Measurements from ENCODE around the gene OR13G1.
"Not testable (repeated sequence)": the region's sequence is repeated elsewhere in the genome, so short reads cannot be mapped to it uniquely, and the experiment has no call there.

OR13G1 gene, protein sequence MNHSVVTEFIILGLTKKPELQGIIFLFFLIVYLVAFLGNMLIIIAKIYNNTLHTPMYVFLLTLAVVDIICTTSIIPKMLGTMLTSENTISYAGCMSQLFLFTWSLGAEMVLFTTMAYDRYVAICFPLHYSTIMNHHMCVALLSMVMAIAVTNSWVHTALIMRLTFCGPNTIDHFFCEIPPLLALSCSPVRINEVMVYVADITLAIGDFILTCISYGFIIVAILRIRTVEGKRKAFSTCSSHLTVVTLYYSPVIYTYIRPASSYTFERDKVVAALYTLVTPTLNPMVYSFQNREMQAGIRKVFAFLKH

GRCh38 chr1:247679639-247680038, at the start of gene OR13G1:
TSS of gene OR13G1 (minus strand) at chr1:247679739. CDS start at chr1:247673041, 6,698 bp downstream.
- DNase-seq: no peak

- no peak for DNase-seq
These were observed 41.7 kb upstream of the OR13G1 start for GRCh38 chr1:247721222-247721621.

DNA sequence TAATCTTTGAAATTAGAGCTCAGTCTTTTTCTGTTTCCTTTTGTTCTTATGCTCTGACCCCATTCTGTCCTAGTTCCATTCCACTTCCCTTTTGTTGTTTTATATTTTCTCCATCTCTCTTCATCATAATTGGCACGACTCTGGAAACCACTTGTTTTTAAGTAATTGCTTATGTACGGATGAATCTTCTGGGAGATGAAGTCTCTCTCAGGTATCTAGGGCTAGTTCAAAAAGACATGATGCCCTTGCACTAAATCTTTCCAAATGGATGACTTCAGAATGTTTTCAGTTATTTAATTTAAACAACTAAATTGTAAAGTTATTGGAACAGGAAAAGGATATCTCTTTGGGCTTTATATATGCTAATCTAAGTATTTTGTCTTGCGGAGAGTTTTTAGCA, 37.0 kb upstream of the OR13G1 start, which contains the start of gene OR6F1:
Gene OR6F1, minus strand, starts transcription at position 101 of the 400 bp plus-strand sequence. CDS start 3,891 bp downstream, outside the sequence.
- no peak for DNase-seq

DNA sequence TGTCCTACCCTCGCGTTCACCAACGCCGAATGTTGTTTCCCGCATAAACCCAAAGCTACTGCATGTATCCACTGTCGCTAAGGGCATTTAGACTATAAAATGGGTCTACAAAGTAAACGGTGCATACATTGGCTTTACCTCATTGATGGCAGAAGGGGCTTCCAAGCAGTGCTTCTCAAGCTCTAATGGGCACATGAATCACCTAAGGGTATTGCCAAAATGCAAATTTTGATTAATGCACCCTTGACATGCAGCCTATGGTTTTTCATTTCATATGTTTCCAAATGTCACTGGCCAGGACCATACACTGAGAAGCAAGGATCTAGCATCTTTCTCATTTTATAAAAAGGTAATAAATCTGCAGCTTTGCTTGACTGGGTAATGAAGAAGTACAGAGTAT, 34.2 kb upstream of the OR13G1 start:
- no peak for DNase-seq

DNA sequence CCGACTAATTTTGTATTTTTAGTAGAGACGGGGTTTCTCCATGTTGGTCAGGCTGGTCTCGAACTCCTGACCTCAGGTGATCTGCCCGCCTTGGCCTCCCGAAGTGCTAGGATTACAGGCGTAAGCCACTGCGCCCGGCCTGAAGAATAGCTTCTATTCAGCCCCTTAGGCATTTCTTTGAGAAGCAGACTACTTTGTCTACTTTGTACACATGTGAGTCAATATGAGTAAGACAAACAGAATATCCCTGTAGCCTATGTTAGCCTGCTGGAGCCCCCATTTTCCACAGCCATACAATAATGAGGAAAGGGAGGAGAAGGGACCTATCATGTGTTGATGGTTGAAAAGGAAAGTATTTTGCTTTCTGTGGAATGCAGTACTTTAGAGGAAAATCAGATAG, 31.1 kb upstream of the OR13G1 start:
- not testable (repeated sequence) for DNase-seq

- DNase-seq: peak; percentile 30
These were observed 21.8 kb upstream of the OR13G1 start for GRCh38 chr1:247701338-247701737.

GRCh38 chr1:247681288-247681897, 1.9 kb upstream of the OR13G1 start:
- peak; percentile 92 for DNase-seq

DNA sequence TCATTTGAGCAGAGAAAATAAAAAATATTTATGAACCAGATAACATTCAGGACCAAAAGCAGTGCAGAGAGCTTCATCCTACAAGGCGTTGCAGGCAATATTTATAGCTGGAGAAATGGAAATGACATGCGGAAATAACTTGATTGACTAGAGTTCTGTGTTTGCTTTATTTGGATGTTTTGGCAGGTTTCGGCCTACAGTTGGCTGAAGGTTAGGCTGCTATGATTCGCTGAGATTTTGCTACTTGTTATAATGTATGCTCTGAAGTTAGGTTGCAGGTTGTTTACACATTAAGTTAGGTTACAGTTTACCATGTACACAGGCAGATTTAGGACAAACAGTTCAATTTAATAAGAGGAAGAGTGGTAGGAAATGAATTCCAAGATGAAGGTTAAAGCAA, 632 bp upstream of the OR13G1 start:
- DNase-seq: no peak

GRCh38 chr1:247669225-247669624, 10.3 kb downstream of the OR13G1 start:
- no peak for DNase-seq

- DNase-seq: no peak
These were observed 23.2 kb downstream of the OR13G1 start for GRCh38 chr1:247656221-247656875.

DNA sequence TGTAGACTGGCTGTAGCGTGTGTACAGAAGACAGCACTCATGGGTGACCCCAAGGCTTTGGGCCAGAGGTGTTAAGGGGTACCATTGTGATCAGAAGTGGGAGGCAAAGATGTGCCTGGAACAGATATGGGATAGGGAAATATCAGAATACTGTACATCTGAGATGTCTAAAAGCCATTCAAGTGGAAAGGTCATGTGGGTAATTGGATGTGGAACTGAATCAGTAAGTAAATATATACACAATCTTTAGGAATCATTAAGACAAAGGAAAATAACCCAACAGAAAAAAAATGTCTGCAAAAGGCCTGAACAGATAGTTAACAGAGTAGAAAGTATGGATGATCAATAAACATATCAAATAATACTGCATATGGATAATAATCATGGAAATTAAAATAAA, 26.5 kb downstream of the OR13G1 start:
- no peak for DNase-seq

DNA sequence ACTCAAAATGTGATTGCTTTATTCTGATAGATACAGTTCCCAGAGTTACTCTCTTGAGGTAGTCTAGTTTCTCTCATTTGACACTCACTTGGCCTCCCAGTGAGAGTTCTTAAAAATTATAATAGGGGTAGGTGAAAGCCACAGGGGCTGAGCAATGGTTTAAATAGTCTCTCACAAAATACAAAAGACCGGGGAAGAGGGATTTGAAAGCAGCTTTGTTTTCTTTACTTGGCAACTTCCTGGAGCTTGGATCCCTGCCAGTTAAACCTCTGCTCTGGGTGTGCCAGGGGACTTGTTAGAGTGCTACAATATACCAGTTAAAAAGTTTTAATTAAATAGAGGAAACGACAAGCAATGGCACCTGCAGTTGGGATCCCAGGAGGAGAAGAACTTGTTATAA, 31.7 kb downstream of the OR13G1 start:
- DNase-seq: peak; percentile 13

GRCh38 chr1:247646867-247647266, 32.7 kb downstream of the OR13G1 start:
- peak; percentile 48 for DNase-seq

- no peak for DNase-seq
These were observed 36.8 kb downstream of the OR13G1 start for GRCh38 chr1:247642742-247643141.

- DNase-seq: peak; percentile 76
These were observed 40.1 kb downstream of the OR13G1 start for GRCh38 chr1:247639381-247639981.

- DNase-seq: no peak
These were observed 40.8 kb downstream of the OR13G1 start for GRCh38 chr1:247638781-247639180.

DNA sequence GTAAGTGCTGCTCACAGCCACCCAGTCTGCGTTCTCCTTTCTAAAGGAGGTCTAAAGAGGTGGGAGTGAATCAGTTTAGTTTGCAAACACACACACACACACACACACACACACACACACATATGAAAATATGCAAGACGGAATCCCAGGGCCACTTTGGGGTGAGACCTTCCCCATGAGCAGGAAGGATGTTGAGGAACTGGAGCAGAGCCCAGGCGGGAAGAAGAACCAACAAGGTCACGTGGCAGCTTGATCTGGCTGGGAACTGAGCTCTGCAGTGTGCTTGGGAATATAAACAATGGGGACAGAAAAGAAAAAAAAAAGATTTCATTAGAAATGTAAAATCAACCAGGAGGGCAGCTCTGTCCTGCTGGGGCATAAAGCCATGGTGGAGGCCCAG, 41.5 kb downstream of the OR13G1 start:
- DNase-seq: no peak

DNA sequence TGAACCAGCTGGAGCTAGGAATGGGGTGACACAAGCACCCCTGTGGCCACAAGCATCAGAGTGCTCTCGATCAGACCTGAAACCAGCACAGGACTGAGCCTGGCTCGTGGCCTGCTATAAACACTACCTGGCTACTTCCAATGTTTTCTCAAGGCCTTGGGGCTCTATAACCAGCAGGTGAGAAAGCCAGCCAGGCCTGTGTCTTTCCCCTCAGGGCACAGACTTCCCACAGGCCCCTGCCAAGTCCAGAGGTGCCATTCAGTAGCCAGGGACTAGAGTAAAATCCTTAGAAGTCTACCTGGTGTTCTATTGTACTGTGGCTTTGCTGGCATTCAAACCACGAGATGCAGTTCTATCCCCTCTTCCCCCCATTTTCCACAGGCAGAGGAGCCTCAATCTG, 51.6 kb downstream of the OR13G1 start:
- DNase-seq: no peak
